ENCODE data around the gene ERICH4.

DNA sequence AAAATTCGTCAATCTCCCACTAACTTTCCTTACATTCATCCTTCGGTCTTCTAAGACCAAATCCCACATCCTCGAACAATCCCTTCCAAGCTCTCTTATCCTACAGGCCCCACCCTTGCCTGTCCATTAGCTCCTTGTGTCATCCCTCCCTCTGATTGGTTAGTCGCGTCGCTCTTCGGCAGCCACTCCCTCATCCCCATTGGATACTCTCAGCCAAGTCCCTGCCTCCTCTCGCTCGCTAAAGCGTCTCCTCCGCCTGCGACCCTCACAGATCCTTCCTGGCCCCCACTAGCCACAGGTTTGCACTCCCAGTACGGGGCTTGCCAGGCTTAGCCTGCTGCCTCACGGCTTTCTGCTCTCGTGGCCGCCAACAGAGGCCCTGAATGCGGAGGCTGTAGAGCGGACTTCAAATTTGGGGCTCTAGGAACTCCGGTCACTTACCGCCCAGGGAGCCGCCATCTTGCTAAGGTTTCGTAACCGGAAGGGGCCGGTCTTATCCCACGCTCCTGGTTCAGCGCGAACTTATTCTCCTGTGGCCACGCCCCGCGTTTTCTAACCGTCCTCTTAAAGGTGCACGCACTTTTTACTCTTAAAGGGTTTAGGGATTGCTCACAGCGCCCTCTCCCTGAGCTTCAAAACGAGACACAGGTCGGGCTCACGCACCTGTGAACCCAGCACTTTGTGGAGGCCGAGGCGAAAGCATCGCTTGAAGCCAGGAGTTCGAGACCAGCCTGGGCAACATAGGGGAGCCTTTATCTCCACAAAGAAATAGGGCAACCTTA lies 3.3 kb upstream of the ERICH4 start, which contains the start of gene DMAC2:
- no peak for TF ChIP-seq EZH2 (IDR thresholded peaks at IDR 0.05; ENCODE audit: borderline replicate concordance, low read depth, low read length, severe bottlenecking)
- TF ChIP-seq POLR2AphosphoS5 (IDR thresholded peaks at IDR 0.05; ENCODE audit: insufficient read depth, low read depth, low read length): peak; percentile 84
- peak; percentile 37 to 52 for TF ChIP-seq CTCF (IDR thresholded peaks at IDR 0.05; ENCODE audit: extremely low read depth in 1 of 2, insufficient read depth in 1 of 2, low read depth in 1 of 2, low read length in 2 of 2)
- no peak for TF ChIP-seq GATA2 (IDR thresholded peaks at IDR 0.05; ENCODE audit: insufficient read depth, insufficient read length, low read depth, low read length)
- TF ChIP-seq POLR2A (IDR thresholded peaks at IDR 0.05; ENCODE audit: low read depth, low read length): peak; percentile 79
- TF ChIP-seq, protein P1, sequence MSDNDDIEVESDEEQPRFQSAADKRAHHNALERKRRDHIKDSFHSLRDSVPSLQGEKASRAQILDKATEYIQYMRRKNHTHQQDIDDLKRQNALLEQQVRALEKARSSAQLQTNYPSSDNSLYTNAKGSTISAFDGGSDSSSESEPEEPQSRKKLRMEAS (IDR thresholded peaks at IDR 0.05; ENCODE audit: insufficient read depth, insufficient read length): no peak
